ENCODE measurements around the gene PATE4.

Gene PATE4, protein sequence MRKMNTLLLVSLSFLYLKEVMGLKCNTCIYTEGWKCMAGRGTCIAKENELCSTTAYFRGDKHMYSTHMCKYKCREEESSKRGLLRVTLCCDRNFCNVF

DNA sequence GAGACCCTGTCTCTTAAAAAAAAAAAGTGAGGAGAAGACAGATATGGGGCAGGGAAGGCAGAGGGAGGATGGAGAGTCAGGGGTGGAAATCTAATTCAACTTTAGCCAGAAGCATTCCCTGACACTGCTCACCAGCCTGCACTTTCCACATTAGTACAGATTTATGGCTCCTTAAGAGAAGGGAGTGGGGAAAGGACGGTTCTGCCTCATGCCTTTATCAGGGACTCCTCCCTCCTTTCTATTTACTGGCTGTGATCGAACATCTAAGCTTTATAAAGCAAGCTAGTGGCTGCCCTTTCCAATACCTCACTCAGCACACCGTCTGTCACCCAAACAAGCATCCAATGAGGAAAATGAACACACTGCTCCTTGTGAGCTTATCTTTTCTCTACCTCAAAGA, at the start of gene PATE4:
PATE4 (plus strand) TSS at position 301 of the 400 bp plus-strand sequence; CDS start at position 345, 44 bp downstream.
- TF ChIP-seq, protein P1, sequence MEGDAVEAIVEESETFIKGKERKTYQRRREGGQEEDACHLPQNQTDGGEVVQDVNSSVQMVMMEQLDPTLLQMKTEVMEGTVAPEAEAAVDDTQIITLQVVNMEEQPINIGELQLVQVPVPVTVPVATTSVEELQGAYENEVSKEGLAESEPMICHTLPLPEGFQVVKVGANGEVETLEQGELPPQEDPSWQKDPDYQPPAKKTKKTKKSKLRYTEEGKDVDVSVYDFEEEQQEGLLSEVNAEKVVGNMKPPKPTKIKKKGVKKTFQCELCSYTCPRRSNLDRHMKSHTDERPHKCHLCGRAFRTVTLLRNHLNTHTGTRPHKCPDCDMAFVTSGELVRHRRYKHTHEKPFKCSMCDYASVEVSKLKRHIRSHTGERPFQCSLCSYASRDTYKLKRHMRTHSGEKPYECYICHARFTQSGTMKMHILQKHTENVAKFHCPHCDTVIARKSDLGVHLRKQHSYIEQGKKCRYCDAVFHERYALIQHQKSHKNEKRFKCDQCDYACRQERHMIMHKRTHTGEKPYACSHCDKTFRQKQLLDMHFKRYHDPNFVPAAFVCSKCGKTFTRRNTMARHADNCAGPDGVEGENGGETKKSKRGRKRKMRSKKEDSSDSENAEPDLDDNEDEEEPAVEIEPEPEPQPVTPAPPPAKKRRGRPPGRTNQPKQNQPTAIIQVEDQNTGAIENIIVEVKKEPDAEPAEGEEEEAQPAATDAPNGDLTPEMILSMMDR (IDR thresholded peaks at IDR 0.05; ENCODE audit: insufficient read depth, low read length, poor library complexity, severe bottlenecking), result no peak
- Histone ChIP-seq H3K4me3 (replicated peaks; ENCODE audit: low read depth, low read length) (no peak within 1 kb of the TSS), H3K36me3 (ENCODE audit: control insufficient read depth, insufficient read depth, low read length) (no peaks in the 10 kb centered on the region), H3K27me3 (replicated peaks; ENCODE audit: control insufficient read depth, insufficient read depth, low read length) (no peaks in the 10 kb centered on the region)
- no peak for DNase-seq (ENCODE audit: extremely low read depth, insufficient read length)

DNA sequence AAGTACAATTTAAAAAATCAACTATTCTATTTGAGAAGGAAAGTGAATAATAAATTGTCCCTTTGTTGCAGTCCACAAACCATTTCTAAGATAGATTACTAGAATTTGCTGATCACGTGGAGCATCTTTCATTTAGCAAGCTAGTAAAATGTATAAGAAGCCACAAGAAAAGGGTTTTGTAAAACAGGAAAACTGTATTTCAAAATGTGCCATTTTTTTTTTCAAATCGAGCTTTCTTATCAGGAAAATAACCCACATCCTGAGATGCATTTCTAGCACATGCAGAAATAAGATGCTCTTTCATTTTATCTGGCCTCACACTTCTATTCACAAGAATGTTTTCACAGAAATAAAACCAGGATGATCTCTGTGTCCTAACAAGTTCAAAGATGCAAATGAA, 48.4 kb upstream of the PATE4 start:
- Histone ChIP-seq H3K36me3 (ENCODE audit: control insufficient read depth, insufficient read depth, low read length) (no peaks in the 10 kb centered on the region), H3K4me3 (replicated peaks; ENCODE audit: low read depth, low read length) (no peak overlapping the region), H3K27me3 (replicated peaks; ENCODE audit: control insufficient read depth, insufficient read depth, low read length) (no peaks in the 10 kb centered on the region)
- TF ChIP-seq, protein P1 (IDR thresholded peaks at IDR 0.05; ENCODE audit: insufficient read depth, low read length, poor library complexity, severe bottlenecking), result no peak
- DNase-seq (ENCODE audit: extremely low read depth, insufficient read length), result no peak

DNA sequence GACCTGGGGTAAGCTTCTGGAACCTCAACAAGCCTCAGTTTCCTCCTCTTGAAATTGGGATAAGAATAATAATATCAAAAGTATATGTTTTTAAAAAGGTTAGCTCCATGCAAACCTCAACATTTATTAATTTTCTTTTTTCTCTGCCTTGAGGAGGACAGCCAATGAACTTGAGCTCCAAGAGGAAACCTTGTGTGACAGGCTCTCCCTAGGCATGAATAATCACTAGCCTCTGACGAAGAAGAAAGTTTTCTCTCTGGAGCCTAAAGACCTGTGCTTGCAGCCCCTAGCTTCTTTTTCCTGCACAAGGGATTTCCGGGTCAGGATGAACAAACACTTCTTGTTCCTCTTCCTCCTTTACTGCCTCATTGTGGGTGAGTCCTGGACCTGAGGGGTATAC, 45.3 kb upstream of the PATE4 start, which contains the start of gene PATE3:
PATE3 (plus strand) TSS at position 301 of the 400 bp plus-strand sequence; CDS start at position 326, 25 bp downstream.
- Histone ChIP-seq H3K4me3 (replicated peaks; ENCODE audit: low read depth, low read length) (no peak within 1 kb of the TSS), H3K36me3 (ENCODE audit: control insufficient read depth, insufficient read depth, low read length) (no peaks in the 10 kb centered on the region), H3K27me3 (replicated peaks; ENCODE audit: control insufficient read depth, insufficient read depth, low read length) (no peaks in the 10 kb centered on the region)
- DNase-seq (ENCODE audit: extremely low read depth, insufficient read length), result no peak
- TF ChIP-seq, protein P1 (IDR thresholded peaks at IDR 0.05; ENCODE audit: insufficient read depth, low read length, poor library complexity, severe bottlenecking), result no peak

DNA sequence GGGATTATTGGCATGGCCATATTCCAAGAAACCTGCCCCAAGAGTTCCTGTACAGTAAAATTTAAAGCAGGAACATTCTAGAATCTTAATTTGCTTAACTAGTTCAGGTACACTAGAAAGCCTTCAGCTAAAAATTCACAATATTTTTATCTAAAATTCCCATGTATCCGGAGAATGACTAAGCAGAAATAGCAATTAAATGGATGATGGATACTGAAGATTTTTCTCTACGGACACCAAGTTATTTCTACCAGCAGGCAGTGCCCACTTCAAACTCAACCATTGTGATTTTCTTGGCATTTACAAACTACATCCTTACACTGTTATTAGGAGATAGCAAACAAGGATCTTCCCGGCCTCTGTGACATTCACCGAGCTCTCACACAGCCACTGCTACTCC, 42.3 kb upstream of the PATE4 start:
- no peak overlapping the region for H3K4me3 ChIP-seq (replicated peaks; ENCODE audit: low read depth, low read length)
- DNase-seq (ENCODE audit: extremely low read depth, insufficient read length), result no peak
- TF ChIP-seq, protein P1 (IDR thresholded peaks at IDR 0.05; ENCODE audit: insufficient read depth, low read length, poor library complexity, severe bottlenecking), result no peak
- H3K36me3 ChIP-seq (ENCODE audit: control insufficient read depth, insufficient read depth, low read length), result no peaks in the 10 kb centered on the region
- no peaks in the 10 kb centered on the region for H3K27me3 ChIP-seq (replicated peaks; ENCODE audit: control insufficient read depth, insufficient read depth, low read length)

DNA sequence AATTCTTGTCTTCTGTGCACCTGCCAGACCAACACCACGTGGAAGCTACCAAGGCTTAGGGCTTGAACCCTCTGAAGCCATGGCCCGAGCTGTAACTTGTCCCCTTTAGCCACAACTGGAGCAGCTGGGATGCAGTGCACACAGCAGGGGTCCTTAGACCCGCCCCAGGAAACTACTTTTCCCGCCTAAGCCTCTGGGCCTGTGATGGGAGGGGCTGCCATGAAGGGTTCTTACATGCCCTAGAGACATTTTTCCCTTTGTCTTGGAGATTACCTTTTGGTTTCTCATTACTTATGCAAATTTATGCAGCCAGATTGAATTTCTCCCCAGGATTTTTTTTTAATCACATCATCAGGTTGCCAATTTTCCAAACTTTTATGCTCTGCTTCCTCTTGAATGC, 35.5 kb upstream of the PATE4 start:
- H3K4me3 ChIP-seq (replicated peaks; ENCODE audit: low read depth, low read length), result no peak overlapping the region
- no peaks in the 10 kb centered on the region for H3K36me3 ChIP-seq (ENCODE audit: control insufficient read depth, insufficient read depth, low read length)
- DNase-seq (ENCODE audit: extremely low read depth, insufficient read length), result no peak
- no peaks in the 10 kb centered on the region for H3K27me3 ChIP-seq (replicated peaks; ENCODE audit: control insufficient read depth, insufficient read depth, low read length)
- TF ChIP-seq, protein P1 (IDR thresholded peaks at IDR 0.05; ENCODE audit: insufficient read depth, low read length, poor library complexity, severe bottlenecking), result no peak

DNA sequence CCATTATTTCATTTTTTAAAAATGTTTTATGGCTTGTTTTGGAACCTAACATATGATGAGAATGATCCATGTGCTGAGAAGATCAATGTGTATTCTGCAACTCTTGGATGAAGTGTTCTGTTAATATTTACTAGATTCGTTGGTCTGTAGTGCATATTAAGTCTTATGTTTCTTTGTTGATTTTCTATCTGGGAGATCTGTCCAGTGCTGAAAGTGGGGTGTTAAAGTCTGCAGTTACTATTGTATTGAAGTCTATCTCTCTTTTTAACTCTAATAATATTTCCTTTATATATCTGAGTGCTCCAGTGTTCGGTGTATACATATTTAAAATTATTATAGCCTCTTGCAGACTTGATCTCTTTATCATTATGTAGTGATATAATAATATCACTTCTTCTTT, 33.3 kb upstream of the PATE4 start:
- Histone ChIP-seq H3K27me3 (replicated peaks; ENCODE audit: control insufficient read depth, insufficient read depth, low read length) (no peaks in the 10 kb centered on the region), H3K4me3 (replicated peaks; ENCODE audit: low read depth, low read length) (no peak overlapping the region), H3K36me3 (ENCODE audit: control insufficient read depth, insufficient read depth, low read length) (no peaks in the 10 kb centered on the region)
- DNase-seq (ENCODE audit: extremely low read depth, insufficient read length), result no peak
- TF ChIP-seq, protein P1 (IDR thresholded peaks at IDR 0.05; ENCODE audit: insufficient read depth, low read length, poor library complexity, severe bottlenecking), result no peak
